ENCODE measurements around the gene NR2F2. TPM values are rescaled to one million over a fixed set of nuclear protein-coding genes. Genes with fewer than 3 reads are reported as not detected.

The NR2F2 gene
- polyA plus RNA-seq, 1 donor from 2014 or later: 0.07 TPM

GRCh38 chr15:96333131-96334016 lies 2.9 kb downstream of the NR2F2 start:
- Histone ChIP-seq H3K36me3 (ENCODE audit: insufficient read depth, low read length) (no peaks in the 10 kb centered on the region), H3K9me3 (ENCODE audit: low read length) (no peaks in the 10 kb centered on the region), H3F3A (ENCODE audit: insufficient read depth, low read length, poor library complexity, severe bottlenecking) (peaks cover 2% of the 10 kb centered on the region), H4K20me1 (ENCODE audit: insufficient read depth) (no peaks in the 10 kb centered on the region), H3K79me2 (replicated peaks; ENCODE audit: insufficient read depth, low read length) (no peaks in the 10 kb centered on the region), H2AFZ (ENCODE audit: low read depth, low read length) (no peak overlapping the region), H3K27ac (ENCODE audit: low read length) (no peak overlapping the region), H3K9me2 (ENCODE audit: insufficient read depth, low read length) (no peaks in the 10 kb centered on the region), H3K27me3 (ENCODE audit: insufficient read depth, low read depth, low read length) (peaks cover 93% of the 10 kb centered on the region), H3K9ac (ENCODE audit: low read length) (no peak overlapping the region), H3K4me3 (ENCODE audit: low read length) (peak overlapping the region; percentile 56), H3K4me2 (ENCODE audit: low read length) (no peak overlapping the region)
- TF ChIP-seq EP300 (conservative IDR thresholded peaks at IDR 0.05; ENCODE audit: poor library complexity, severe bottlenecking) (no peak), EZH2 (IDR thresholded peaks at IDR 0.05; ENCODE audit: borderline replicate concordance, insufficient read depth, low read length, poor library complexity, severe bottlenecking) (peak; percentile 79), TAF1 (IDR thresholded peaks at IDR 0.05; ENCODE audit: low read depth) (no peak)

- Histone ChIP-seq H2AFZ (ENCODE audit: low read depth, low read length) (no peak overlapping the region), H3K4me3 (ENCODE audit: low read length) (no peak overlapping the region), H3K36me3 (ENCODE audit: insufficient read depth, low read length) (no peaks in the 10 kb centered on the region), H3K9me3 (ENCODE audit: low read length) (no peaks in the 10 kb centered on the region), H3K9me2 (ENCODE audit: insufficient read depth, low read length) (no peaks in the 10 kb centered on the region), H3K27me3 (ENCODE audit: insufficient read depth, low read depth, low read length) (peaks cover 93% of the 10 kb centered on the region), H4K20me1 (ENCODE audit: insufficient read depth) (no peaks in the 10 kb centered on the region), H3K79me2 (replicated peaks; ENCODE audit: insufficient read depth, low read length) (no peaks in the 10 kb centered on the region), H3K4me2 (ENCODE audit: low read length) (no peak overlapping the region), H3F3A (ENCODE audit: insufficient read depth, low read length, poor library complexity, severe bottlenecking) (peaks cover 2% of the 10 kb centered on the region), H3K9ac (ENCODE audit: low read length) (no peak overlapping the region), H3K27ac (ENCODE audit: low read length) (no peak overlapping the region)
- TF ChIP-seq POLR2AphosphoS5 (IDR thresholded peaks at IDR 0.05) (no peak), RAD21 (conservative IDR thresholded peaks at IDR 0.05) (no peak), CTCF (IDR thresholded peaks at IDR 0.05; ENCODE audit: poor library complexity, severe bottlenecking) (no peak), EZH2 (IDR thresholded peaks at IDR 0.05; ENCODE audit: borderline replicate concordance, insufficient read depth, low read length, poor library complexity, severe bottlenecking) (no peak), REST (IDR thresholded peaks at IDR 0.05; ENCODE audit: borderline replicate concordance) (no peak), EP300 (conservative IDR thresholded peaks at IDR 0.05; ENCODE audit: poor library complexity, severe bottlenecking) (no peak), SMC3 (conservative IDR thresholded peaks at IDR 0.05; ENCODE audit: poor library complexity) (no peak), TAF1 (IDR thresholded peaks at IDR 0.05; ENCODE audit: low read depth) (no peak), MXI1 (conservative IDR thresholded peaks at IDR 0.05; ENCODE audit: poor library complexity, severe bottlenecking) (no peak)
These were observed 3.7 kb downstream of the NR2F2 start for GRCh38 chr15:96334017-96334704.

Data from neural cell (in vitro differentiated cells).